ENCODE data around the gene APOB.

Gene APOB

DNA sequence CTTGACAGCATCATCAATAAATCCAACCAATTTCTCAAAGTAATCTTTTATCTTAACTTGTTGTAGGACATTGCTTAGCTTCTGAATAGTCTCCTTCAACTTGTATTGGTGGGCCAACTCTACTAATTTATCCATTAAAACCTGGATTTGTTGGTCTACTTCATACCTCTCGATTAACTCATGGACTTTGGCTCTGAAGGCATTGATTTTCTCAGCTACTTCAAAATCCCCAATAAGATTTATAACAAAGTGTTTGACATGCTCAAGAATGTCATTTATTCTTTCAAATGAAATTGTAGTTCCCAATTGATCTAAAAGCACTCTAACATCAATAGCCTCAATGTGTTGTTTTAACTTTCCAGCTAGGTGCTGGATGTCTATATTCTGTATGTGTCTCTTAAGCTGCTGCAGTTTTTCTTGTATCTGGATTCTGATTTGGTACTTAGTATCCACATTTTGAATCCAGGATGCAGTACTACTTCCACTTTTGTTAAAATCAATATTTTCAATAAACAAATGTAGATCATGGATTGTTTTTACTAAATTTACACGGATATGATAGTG is 34.1 kb downstream of the APOB start:
- H3K4me3 Mint-ChIP-seq = no peak overlapping the region
- H3K27ac Mint-ChIP-seq = no peak overlapping the region
- no peaks in the 10 kb centered on the region for H3K36me3 Mint-ChIP-seq (ENCODE audit: low read depth)
- TF ChIP-seq, protein P1, sequence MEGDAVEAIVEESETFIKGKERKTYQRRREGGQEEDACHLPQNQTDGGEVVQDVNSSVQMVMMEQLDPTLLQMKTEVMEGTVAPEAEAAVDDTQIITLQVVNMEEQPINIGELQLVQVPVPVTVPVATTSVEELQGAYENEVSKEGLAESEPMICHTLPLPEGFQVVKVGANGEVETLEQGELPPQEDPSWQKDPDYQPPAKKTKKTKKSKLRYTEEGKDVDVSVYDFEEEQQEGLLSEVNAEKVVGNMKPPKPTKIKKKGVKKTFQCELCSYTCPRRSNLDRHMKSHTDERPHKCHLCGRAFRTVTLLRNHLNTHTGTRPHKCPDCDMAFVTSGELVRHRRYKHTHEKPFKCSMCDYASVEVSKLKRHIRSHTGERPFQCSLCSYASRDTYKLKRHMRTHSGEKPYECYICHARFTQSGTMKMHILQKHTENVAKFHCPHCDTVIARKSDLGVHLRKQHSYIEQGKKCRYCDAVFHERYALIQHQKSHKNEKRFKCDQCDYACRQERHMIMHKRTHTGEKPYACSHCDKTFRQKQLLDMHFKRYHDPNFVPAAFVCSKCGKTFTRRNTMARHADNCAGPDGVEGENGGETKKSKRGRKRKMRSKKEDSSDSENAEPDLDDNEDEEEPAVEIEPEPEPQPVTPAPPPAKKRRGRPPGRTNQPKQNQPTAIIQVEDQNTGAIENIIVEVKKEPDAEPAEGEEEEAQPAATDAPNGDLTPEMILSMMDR (IDR thresholded peaks at IDR 0.05; ENCODE audit: unreplicated experiment in 3 of 3) = no peak
- peaks cover 7% of the 10 kb centered on the region for H3K4me1 Mint-ChIP-seq
- H3K9me3 Mint-ChIP-seq = no peaks in the 10 kb centered on the region
- H3K27me3 Mint-ChIP-seq (ENCODE audit: low read depth) = peaks cover 25% of the 10 kb centered on the region

DNA sequence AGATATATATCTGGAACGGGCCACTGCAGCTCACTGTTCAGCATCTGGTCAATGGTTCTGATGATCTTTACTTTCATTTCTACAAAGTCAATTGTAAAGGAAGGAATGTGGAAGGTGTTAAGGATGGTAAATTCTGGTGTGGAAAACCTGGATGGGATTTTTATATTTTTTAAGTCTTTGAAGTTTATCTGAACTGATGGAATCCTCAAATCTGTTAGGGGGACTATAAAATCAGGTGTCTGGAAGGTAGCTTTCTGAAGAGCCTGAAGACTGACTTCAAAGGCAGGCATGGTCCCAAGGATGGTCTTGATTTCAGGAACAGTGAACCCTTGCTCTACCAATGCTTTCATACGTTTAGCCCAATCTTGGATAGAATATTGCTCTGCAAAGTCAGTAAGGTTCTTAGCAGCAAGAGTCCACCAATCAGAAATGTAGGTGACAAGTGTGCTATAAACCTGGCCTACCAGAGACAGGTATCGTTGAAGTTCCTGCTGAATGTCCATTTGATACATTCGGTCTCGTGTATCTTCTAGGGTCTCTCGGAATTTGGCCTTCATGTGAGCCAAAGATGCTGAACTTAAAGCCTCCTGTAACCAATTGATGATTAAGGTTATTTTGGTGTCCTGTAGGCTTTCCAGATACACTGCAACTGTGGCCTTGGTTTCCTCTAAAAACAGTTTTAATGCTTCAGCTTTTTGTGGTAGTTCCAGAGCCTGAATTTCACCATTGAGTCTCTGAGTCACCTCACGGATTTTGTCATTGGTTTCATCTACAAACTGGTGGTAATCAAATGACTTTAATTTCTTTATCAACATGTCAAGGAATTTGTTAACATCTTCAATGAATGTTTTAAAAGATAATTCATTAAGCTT is 34.8 kb downstream of the APOB start:
- no peak overlapping the region for H3K27ac Mint-ChIP-seq
- H3K4me3 Mint-ChIP-seq = no peak overlapping the region
- peaks cover 7% of the 10 kb centered on the region for H3K4me1 Mint-ChIP-seq
- peaks cover 28% of the 10 kb centered on the region for H3K27me3 Mint-ChIP-seq (ENCODE audit: low read depth)
- no peaks in the 10 kb centered on the region for H3K9me3 Mint-ChIP-seq
- TF ChIP-seq, protein P1 (IDR thresholded peaks at IDR 0.05; ENCODE audit: unreplicated experiment in 3 of 3) = no peak
- H3K36me3 Mint-ChIP-seq (ENCODE audit: low read depth) = no peaks in the 10 kb centered on the region

DNA sequence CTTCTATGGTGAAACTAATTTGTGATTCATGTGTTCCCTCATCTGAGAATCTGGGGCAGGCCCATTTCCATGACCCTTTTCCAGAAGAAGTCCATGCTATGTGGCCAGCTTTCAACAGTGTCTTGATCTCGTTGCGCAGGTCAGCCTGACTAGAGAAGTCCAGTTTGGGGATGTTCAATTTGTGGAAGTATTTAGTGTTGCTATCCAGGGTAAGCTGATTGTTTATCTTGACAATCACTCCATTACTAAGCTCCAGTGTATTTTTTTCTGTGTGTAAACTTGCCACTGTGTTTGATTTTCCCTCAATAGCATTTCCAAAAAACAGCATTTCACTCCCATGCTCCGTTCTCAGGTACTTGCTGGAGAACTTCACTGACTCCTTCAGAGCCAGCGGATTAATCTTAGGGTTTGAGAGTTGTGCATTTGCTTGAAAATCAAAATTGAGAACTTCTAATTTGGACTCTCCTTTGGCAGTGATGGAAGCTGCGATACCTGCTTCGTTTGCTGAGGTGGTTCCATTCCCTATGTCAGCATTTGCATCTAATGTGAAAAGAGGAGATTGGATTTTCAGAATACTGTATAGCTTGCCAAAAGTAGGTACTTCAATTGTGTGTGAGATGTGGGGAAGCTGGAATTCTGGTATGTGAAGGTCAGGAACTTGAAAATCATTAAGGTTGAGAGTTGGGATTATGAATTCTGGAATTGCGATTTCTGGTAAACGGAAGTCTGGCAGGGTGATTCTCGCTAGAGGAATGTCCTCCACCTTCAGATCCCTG is 35.7 kb downstream of the APOB start:
- Mint-ChIP-seq H3K36me3 (ENCODE audit: low read depth) (no peaks in the 10 kb centered on the region), H3K27me3 (ENCODE audit: low read depth) (peaks cover 27% of the 10 kb centered on the region), H3K4me1 (peaks cover 7% of the 10 kb centered on the region), H3K27ac (no peak overlapping the region), H3K9me3 (no peaks in the 10 kb centered on the region), H3K4me3 (no peak overlapping the region)
- TF ChIP-seq, protein P1 (IDR thresholded peaks at IDR 0.05; ENCODE audit: unreplicated experiment in 3 of 3) = no peak

- Mint-ChIP-seq H3K9me3 (no peaks in the 10 kb centered on the region), H3K4me1 (peaks cover 7% of the 10 kb centered on the region), H3K36me3 (ENCODE audit: low read depth) (no peaks in the 10 kb centered on the region), H3K4me3 (no peak overlapping the region), H3K27ac (no peak overlapping the region), H3K27me3 (ENCODE audit: low read depth) (peaks cover 25% of the 10 kb centered on the region)
- TF ChIP-seq, protein P1 (IDR thresholded peaks at IDR 0.05; ENCODE audit: unreplicated experiment in 3 of 3) = no peak
Observed at GRCh38 chr2:21007129-21008013, 36.5 kb downstream of the APOB start.

- H3K27me3 Mint-ChIP-seq (ENCODE audit: low read depth) = peaks cover 25% of the 10 kb centered on the region
- no peak overlapping the region for H3K4me3 Mint-ChIP-seq
- peaks cover 7% of the 10 kb centered on the region for H3K4me1 Mint-ChIP-seq
- H3K27ac Mint-ChIP-seq = no peak overlapping the region
- no peaks in the 10 kb centered on the region for H3K36me3 Mint-ChIP-seq (ENCODE audit: low read depth)
- H3K9me3 Mint-ChIP-seq = no peaks in the 10 kb centered on the region
- TF ChIP-seq, protein P1 (IDR thresholded peaks at IDR 0.05; ENCODE audit: unreplicated experiment in 3 of 3) = no peak
Observed at GRCh38 chr2:21006423-21007128, 37.3 kb downstream of the APOB start.
